ENCODE results near the gene CREBRF.

DNA sequence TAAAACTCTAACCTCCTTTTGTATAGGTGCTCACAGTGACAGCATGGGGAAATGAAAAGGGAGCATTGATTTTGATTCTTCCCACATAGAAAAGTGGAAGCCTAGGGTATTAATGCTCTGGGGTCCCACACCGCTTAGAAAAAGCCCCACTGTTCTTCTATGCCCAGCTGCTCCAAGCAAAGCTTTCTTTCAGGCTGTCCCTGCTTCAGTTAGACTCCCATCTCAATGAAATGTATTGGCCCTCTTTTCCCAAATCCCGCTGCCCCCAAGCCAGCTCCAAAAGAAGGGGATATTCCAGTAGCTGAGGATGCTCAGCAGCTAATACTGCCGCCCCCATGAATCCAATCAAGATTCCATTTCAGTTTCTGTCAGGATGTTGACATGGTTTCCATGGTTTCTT, 17.0 kb upstream of the CREBRF start:
- TF ChIP-seq, protein P1, sequence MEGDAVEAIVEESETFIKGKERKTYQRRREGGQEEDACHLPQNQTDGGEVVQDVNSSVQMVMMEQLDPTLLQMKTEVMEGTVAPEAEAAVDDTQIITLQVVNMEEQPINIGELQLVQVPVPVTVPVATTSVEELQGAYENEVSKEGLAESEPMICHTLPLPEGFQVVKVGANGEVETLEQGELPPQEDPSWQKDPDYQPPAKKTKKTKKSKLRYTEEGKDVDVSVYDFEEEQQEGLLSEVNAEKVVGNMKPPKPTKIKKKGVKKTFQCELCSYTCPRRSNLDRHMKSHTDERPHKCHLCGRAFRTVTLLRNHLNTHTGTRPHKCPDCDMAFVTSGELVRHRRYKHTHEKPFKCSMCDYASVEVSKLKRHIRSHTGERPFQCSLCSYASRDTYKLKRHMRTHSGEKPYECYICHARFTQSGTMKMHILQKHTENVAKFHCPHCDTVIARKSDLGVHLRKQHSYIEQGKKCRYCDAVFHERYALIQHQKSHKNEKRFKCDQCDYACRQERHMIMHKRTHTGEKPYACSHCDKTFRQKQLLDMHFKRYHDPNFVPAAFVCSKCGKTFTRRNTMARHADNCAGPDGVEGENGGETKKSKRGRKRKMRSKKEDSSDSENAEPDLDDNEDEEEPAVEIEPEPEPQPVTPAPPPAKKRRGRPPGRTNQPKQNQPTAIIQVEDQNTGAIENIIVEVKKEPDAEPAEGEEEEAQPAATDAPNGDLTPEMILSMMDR (conservative IDR thresholded peaks at IDR 0.05), result no peak
- no peak for TF ChIP-seq EZH2 (IDR thresholded peaks at IDR 0.05; ENCODE audit: low read depth)
